Right renal cortex interstitium (tissue), 3 donors: Measurements from ENCODE around the gene ZFTA. TPM values are rescaled to one million over a fixed set of nuclear protein-coding genes. Genes with fewer than 3 reads are reported as not detected.
"Not testable (repeated sequence)": the region's sequence is repeated elsewhere in the genome, so short reads cannot be mapped to it uniquely, and the experiment has no call there.

Experiments
- DNase-seq, 3 donors: peaks; one replicate each; pipeline ENCODE4 v3.0.0-alpha.2; 2013; ENCODE audit warnings: low read depth in 3 of 3, low spot score in 2 of 3
- polyA plus RNA-seq, 3 donors: library from polyadenylated mRNA; unstranded; fragments of 120-200 nt; gene quantifications; one replicate each; pipeline ENCODE4 v1.2.1, GENCODE V29; 2013; ENCODE audit not compliant: insufficient read length in 3 of 3

ZFTA gene
- polyA plus RNA-seq = 10 to 100 TPM; 41.0 to 41.8 (median 41.7) TPM

DNA sequence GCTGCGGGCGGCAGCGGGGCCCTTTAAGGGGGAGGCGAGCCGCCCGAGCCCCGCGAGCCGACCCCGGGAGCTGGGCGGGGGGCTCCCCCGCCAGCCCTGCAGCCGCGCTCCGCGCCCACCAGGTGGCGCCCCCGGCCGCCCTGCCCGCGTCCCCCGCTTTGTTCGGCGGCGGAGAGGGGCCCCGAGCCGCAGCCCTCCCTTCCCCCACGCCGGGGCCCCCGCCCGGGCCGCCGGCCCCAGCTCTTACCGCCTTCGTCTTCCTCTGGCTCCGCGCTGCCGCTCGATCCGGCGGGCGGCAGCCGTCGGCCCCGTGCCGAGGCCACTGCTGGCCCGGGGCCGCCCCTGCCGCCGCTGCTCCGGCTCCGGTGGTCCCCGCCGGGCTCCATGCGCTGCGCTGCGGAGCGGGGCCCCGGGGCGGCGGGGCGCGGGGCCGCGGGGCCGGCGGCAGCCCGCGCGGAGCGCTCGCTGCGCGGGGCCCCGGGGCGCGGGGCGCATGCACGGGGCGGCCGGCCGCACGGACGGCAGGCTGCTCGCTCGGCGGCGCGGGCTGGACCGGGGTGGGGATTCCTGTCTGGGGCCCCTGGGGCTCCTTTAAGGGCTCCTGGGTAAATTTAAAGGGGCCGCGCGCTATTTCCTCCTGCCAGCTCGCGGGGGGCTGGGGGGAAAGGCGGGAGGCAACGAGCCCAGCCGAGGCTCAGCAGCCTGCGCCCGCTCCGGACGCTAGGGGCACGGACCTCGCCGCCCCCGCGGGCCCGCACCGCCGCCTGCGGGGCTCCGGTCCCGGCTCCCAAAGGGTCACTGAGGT, at the start of gene ZFTA:
TSS of gene ZFTA (minus strand) at position 539 of the 805 bp plus-strand sequence. CDS start at position 386, 153 bp downstream.
- DNase-seq = peak in 1 of 3 donors; percentile 49

DNA sequence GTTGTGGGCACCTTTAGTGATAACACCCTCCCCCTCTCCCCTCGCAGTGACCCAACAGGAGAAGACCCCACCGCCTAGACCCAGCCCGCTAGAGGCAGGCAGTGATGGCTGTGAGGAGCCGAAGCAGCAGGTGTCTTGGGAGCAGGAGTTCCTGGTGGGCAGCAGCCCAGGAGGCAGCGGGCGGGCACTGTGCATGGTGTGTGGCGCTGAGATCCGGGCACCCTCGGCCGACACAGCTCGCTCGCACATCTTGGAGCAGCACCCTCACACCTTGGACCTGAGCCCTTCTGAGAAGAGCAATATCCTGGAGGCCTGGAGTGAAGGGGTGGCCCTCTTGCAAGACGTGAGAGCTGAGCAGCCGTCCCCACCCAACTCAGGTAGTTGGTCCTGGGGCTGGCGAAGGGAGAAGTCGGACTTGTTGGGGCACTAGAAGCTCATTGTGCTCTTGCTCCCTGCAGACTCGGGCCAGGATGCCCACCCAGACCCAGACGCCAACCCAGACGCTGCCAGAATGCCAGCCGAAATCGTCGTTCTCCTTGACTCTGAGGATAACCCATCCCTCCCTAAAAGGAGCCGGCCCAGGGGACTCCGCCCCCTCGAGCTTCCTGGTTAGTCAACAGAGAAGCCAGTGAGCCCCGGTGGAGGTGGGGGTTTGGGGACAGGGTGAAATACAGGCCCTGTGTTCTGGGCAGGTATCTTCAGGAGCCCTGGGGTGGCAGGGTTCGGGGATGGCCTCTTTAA, 49.4 kb upstream of the ZFTA start:
- DNase-seq = no peak

DNA sequence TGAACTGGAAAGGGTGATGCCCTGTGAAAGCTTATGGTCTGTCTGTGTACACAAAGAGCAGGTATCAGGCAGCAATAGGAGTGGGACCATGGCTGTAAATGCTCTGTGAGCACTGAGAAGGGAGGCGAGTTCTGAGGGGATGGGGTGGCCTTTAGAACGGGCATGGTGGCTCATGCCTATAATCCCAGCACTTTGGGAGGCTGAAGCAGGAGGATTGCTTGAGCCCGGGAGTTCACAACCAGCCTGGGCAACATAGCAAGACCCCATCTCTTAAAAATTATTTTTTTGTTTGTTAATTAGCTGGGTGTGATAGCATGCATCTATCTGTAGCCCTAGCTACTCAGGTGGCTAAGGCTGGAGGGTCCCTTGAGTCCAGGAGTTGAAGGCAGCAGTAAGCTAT, 48.2 kb upstream of the ZFTA start:
- DNase-seq = no peak

DNA sequence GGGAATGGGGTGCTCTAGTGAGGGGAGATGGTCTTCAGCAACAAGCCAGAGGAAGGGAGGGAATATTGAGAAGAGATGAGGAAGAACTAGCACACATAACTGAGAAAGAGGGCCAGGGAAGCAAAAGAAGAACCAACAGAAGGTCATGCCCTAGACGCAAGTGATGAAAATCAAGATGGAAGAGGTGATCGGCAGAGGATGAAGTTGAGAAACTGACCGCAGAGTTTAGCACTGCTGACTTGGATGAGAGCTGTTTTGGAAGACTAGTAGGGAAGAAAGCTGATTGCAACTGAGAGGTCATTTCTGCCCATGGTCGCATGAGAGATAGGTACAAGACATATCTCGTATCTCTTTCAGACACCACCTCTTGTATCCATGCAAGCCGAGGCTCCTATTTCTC, 47.6 kb upstream of the ZFTA start:
- DNase-seq = no peak

DNA sequence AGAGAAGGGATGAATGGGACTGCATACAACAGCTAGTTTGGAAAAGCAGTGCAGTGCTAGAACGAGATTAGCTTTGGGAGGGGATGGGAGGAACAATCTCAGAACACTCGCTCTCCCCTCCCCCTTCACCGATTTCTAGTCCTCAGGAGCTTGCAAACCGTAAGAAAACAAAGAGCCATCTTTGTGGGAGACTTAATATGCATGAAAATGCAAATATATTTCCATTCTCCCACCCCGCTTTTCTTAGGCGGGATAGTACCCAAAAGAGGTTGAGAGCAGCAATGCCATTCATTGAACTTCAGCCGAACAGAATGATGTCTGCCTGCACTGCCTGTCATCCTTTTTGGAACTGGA, 45.8 kb upstream of the ZFTA start:
- no peak for DNase-seq

DNA sequence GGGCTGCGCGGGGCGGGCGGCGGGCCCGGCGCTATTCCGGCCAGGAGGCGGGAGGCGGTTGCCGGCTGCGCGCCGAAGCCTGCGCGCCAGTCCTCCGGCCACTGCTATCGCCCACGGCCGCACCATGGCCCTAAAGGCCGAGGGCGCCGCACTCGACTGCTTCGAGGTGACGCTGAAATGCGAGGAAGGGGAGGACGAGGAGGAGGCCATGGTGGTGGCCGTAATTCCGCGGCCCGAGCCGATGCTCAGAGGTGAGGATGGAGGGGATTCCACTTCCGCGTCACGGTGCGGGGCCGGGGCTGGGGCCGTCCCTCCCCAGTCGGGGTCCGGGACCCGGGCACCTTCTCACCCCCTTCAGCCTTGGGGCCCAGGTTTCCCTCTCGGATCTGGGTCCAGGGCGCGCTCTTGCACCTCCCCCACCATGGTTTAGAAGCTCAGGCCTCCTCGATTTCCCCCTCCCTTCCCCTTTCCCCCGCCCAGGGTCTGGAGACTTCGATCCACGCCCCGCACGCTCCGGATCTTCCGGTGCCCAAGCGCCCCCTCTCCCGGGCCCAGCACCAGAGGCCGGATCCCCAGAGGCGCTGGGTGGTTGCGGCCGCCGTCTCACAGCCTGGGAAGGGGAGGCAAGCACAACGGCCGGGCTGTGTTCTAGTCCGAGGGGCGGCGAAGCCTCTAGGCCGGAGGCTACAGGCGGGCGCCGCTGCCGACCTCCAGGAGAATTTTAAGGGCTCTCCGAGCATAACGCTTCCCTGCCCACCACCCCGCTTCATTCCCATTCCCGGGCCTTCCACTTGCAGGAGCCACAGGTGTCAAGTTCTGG, 45.2 kb upstream of the ZFTA start:
- no peak for DNase-seq

DNA sequence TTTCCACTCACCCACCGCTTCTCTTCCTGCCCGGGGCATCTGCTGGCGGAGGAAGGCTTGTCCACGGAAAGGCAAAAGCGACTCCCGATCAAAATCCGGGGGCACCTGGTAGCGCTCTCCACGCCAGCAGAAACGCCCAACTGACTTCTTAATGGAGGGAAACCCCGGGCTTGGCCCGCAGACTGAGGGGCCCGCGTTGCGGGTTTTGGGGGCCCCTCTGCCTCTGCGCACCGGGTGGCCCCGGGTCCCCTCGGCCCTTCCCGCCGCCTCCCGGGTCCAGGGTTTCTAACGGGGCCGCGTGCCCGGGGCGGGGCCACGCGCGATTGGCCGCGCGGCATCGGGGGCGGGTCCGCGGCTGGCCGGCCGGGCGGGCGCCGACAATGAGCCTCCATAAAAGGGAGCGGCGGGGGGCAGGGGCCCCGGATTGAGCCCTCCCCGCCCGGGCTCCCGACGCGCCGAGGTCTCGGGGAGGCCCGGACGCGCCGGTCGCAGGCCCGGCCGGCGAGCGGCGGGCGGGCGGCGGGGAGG, 44.5 kb upstream of the ZFTA start, which contains the start of gene SPINDOC:
TSS of gene SPINDOC (plus strand) at position 422 of the 528 bp plus-strand sequence. CDS start 231 bp downstream, outside the sequence.
- no peak for DNase-seq

DNA sequence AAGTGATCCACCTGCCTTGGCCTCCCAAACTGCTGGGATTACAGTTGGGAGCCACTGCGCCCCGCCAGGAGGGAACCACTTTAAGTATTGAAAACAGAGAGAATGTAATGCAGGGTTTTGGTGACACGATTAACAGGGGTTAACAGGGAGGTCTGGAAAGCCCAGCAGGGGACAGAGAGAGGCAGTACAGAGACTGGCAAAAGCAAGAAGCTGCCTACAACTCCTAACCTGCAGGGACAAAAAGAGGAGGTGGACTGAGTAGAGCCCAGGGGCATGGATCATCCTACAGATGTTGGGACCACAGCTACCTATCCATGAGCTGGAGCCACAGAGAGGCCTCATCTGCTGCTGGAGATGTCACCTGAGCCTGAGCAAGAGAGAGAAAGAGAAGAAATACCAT, 42.9 kb upstream of the ZFTA start:
- no peak for DNase-seq

DNA sequence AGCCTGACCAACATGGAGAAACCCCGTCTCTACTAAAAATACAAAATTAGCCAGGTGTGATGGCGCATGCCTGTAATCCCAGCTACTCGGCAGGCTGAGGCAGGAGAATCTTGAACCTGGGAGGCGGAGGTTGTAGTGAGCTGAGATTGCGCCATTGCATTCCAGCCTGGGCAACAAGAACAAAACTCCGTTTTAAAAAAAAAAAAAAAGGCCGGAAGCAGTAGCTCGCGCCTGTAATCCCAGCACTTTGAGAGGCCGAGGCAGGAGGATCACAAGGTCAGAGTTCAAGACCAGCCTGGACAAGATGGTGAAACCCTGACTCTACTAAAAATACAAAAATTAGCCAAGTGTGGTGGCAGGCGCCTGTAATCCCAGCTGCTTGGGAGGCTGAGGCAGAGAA, 41.8 kb upstream of the ZFTA start:
- DNase-seq = not testable (repeated sequence)

DNA sequence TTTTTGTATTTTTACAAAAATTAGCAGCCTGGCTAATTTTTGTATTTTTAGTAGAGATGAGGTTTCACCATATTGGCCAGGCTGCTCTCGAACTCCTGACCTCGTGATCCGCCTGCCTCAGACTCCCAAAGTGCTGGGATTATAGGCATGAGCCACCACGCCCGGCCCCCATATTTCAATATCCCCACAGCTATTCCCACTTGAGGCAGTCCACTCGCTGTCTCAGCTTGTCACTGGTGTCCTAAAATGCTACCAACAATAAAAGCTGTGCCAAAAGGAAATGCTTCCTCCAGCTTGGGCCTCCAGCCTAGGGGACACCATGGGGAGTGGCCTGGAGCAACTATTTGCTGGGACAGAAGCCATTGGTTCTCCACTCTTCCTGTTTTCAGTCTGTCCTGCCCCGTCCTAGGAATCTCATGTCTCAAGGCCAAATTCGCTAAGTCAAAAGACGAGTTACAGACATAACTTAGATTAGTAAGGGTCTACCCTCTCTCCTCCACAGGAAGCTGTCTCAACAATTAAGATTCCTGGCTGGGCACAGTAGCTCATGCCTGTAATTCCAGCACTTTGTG, 37.4 kb upstream of the ZFTA start:
- no peak for DNase-seq

DNA sequence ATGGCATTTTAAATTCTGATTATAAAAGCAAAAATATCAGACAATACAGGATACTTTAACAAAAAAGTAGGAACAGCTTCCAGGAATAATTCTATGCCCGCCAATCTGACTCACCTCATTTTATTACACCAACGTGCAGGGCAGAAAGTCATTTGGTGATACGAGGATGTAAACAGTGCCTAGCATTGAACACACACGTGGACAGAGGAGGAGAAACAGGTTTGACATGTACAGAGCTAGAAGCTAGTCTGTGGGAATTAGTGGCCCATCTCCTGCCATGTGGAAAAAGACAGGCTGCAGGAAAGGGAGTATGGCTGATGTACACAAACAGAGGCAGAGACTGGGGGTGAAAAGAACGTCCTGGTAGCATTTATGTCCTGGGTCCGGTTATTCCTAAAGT, 35.7 kb upstream of the ZFTA start:
- no peak for DNase-seq

DNA sequence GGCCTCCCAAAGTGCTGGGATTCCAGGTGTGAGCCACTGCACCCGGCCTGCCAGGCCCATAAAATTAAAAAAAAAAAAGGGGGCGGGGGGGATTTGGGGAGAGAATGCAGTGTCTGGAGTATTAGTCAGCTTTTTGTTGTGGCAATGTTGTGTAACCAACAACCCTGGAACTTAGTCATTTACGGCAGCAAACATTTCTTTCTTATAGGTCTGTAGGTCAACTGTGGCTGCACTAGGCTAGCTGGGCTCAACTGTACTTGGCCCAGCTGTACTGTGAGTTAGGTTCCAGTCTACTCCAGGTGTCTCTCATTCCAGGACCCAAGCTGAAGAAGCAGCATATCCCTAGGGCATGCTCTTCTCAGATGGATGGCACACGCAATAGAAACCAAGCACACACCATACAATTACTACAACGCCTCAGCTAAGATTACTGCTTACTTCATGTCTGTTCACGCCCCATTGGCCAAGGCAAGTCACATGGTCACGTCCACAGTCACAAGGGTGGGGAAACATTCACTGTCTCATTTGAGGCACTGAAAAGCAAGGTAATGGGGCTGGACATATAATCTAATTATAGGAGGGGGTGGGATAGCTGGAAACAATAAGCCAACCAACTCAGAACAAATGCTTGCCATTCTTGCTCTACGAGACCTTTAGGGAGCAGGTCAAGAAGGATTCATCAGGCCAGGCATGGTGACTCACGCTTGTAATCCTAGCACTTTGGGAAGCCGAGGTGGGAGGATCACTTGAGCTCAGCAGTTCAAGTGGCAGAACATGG, 34.3 kb upstream of the ZFTA start:
- DNase-seq = no peak

DNA sequence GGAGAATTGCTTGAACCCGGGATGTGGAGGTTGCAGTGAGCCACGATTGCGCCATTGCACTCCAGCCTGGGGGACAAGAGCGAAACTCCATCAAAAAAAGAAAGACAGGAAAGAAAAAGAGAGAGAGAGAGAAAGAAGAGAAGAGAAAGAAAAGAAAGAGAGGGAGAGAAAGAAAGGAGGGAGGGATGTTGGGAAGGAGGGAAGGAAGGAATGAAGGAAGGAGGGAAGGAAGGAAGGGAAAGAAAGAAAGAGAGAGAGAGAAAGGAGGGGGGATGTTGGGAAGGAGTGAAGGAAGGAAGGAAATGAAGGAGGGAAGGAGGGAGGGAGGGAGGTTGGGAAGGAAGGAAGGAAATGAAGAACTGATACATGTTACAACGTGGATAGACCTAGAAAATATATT, 32.3 kb upstream of the ZFTA start:
- DNase-seq = no peak

DNA sequence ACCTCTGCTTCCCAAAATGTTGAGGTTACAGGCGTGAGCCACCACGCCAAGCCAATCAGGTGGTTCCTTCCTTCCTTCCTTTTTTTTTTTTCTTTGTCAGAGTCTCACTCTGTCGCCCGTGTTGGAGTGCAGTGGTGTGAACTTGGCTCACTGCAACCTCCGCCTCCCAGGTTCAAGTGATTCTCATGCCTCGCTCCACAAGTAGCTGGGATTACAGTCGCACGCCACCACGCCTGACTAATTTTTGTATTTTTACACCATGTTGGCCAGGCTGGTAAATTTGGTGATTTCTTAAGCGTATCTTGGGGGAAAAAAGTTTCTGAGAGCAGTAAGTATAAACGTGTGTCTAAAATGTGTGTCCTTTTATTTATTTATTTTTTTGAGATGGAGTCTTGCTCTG, 26.5 kb upstream of the ZFTA start:
- DNase-seq = no peak

DNA sequence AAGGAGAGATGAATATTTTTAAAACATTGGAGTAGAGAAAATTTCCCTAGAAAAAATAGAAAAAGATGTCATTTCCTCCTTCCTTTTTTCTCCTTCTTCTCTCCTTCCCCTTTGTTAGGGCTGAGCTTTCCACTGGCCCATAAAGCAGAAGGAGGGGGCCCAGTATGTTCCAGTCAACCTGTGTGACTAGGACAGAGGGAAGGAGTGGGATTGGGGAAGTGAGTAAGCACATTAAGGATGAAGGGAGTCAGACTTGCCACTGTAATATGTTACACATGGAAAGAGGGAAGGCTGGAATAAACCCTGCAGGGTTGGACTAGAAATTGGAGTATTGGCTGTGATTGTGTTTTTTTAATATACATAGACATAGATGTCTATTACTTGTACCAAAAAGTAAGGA, 24.6 kb upstream of the ZFTA start:
- DNase-seq = no peak

DNA sequence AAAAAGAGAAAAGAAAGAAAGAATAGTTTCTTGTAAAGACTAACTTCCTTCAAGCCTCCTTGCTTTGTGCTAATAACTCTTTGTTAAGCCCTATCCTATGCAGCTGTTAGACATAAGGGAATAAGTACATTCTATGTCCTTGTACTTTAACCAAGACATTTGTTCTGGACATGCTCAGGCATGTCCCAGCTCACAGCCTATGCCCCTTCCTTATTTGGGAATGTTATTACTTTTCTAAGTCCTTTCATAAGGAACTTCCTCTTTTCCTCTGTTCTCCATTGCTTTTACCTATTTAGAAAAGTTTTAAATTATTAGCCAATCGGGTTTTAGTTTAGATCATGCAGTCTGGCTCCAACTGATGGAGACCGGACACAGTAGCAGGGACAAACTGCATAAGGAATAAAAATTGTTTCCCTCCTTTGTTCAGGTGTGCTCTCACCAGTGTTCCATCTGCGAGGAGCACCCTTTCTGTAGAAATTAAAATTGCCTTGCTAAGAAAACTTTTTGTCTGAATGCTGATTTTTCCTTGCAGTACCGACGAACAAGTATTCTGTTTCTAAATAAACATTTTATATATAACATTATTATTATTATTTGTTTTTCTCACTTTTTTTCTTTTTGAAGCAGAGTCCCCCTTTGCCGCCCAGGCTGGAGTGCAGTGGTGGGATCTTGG, 23.1 kb upstream of the ZFTA start:
- no peak for DNase-seq

DNA sequence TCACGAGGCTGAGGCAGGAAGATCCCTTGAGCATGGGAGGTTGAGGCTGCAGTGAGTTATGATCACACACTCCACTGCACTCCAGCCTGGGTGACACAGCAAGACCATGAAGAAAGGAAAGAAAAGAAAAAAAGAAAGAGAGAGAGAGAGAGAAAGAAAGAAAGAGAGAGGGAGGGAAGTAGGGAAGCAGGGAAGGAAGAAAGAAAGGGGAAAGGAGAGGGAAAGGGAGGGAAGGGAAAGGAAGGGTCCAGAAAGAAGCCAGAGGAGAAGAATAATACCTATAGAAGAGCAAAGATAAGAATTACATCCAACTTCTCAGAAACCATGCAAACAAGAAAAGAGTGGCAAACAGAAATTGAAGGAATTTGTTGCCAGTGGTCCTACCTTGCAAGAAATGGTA, 17.2 kb upstream of the ZFTA start:
- DNase-seq = no peak

DNA sequence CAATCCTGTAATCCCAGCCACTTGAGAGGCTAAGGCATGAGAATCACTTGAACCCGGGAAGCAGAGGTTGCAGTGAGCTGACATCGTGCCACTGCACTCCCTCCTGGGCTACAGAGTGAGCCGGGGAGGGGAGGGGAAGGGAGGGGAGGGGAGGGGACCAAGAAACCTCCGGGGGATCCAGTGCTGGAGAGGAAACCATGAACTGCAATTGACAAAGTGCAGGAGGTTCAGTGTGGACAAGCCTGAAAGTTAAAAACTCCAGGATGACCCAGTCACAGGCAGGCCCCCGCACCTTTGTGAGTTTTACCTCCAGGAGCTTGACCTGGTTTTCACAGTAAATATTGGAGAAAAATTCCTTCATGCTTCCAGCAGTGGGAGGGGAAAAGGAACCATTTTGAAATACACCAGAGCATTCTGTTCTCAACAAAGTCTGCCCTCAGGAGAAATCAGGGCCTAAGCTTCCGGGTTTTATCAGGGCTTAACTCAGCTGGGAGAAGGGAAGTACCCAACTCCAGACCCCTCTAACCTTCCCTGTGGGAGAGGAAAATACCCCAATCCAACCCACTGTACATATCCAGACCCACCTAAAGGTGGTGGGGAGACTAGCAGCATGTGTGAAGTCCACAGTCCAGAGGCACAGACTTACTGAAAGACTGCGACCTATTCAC, 15.5 kb upstream of the ZFTA start:
- DNase-seq = no peak

DNA sequence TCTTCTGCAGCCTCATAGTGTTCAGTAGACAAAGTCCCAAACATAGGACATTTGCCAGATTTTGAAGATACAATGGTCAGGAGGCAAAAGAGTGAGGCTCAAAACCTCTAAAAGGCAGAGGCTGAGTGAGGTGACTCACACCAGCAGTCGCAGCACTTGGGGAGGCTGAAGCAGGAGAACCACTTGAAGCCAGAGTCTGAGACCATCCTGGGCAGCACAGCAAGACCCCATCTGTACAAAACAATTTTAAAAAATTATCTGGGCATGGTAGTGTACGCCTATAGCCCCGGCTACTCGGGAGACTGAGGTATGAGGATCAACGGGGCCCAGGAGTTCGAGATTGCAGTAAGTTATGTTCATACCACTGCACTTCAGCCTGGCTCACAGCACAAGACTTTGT, 14.2 kb upstream of the ZFTA start:
- DNase-seq = no peak
